K562 treated with DMSO at 1 percent for 12 hours (cell line): ENCODE data around the gene SCGN. TPM values are rescaled to one million over a fixed set of nuclear protein-coding genes. Genes with fewer than 3 reads are reported as not detected.

Experiments
- total RNA-seq: library from RNA; unstranded; fragments of 300-600 nt; gene quantifications from 2 replicates; pipeline ENCODE4 v1.2.3, GENCODE V29; 2022; ENCODE audit not compliant: insufficient read depth

SCGN gene, protein sequence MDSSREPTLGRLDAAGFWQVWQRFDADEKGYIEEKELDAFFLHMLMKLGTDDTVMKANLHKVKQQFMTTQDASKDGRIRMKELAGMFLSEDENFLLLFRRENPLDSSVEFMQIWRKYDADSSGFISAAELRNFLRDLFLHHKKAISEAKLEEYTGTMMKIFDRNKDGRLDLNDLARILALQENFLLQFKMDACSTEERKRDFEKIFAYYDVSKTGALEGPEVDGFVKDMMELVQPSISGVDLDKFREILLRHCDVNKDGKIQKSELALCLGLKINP
- not detected in 2 replicates for total RNA-seq

DNA sequence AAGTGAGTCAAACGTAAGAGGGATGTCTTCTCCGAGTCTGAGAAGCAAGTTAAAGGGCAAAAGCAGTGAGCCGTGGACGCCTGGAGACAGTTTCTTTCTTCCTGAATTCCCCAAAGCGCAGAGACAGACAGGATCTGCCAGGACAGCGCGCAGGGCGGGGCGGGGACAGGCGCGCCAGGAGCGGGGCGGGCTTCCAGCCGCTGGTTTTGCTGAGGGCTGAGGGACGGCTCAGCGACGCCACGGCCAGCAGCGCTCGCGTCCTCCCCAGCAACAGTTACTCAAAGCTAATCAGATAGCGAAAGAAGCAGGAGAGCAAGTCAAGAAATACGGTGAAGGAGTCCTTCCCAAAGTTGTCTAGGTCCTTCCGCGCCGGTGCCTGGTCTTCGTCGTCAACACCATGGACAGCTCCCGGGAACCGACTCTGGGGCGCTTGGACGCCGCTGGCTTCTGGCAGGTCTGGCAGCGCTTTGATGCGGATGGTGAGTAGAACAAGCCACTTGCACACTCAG is at the start of gene SCGN:
Gene SCGN, plus strand, starts transcription at position 209 of the 509 bp plus-strand sequence. Its CDS starts 189 bp downstream, at position 398.

Other genes with a start within 250 kb of the SCGN start
- not detected in 2 replicates for gene SLC17A4, start 102.5 kb downstream of the SCGN start, total RNA-seq
- not detected in 2 replicates for gene SLC17A1, start 179.8 kb downstream of the SCGN start, total RNA-seq
- gene SLC17A3, start 222.0 kb downstream of the SCGN start, total RNA-seq: not detected in 2 replicates